ENCODE data around the gene ADAM17. TPM values are rescaled to one million over a fixed set of nuclear protein-coding genes. Genes with fewer than 3 reads are reported as not detected.
A peak's percentile ranks its signal among the peaks of the same experiment; 100 is the strongest.

Gene ADAM17
- polyA plus RNA-seq, 1 experiment, result 11.1 TPM

DNA sequence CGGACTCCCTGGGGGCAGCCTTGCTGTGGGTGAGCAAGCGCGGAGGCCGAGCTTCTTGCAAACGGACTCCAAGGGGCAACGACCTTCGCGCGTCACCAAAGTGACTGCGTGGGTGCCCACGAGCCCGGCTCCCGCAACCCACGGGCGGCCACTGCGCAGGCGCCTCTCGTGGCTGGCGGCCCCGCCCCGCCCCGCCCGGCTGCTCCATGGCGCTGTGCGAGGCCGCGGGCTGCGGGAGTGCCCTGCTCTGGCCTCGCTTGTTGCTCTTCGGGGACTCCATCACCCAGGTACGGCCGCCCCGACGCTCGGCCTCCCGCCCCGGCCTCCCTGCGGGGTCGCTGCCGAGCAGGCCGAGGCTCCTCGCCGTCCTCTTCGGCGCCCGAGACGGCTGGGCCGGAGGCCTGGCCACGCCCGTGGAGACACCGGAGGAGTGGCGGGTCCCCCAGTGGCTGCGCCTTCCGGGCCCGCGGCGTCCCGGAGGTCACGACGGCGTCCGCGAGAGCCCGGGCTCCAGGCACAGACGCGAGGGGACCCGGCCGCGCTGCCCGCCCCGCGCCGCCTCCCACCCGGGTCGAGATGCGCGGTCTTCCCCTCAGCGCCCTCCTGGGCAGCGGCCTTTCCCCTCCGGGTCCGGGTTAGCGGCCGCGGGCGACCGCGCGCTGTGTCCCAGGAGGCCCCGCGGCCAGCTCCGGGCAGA, 81.1 kb downstream of the ADAM17 start, which contains the start of gene IAH1:
IAH1 (plus strand) TSS at position 191 of the 697 bp plus-strand sequence; CDS start at position 207, 16 bp downstream.
- POLR2A ChIA-PET, result interaction anchor here (0.7 kb wide), 1 partner anchor 84 kb away, joined by 5 read pairs; no protein-coding TSS in a partner anchor
- TF ChIP-seq CTCF (IDR thresholded peaks at IDR 0.05; ENCODE audit: insufficient read depth, low read depth, low read length), result no peak
- no peak for DNase-seq (ENCODE audit: low read depth)
- H3K27me3 ChIP-seq (ENCODE audit: control insufficient read depth, insufficient read depth, low read length), result no peaks in the 10 kb centered on the region
- peaks cover 5% of the 10 kb centered on the region; the same call in 1 of the 2 replicates for H3K36me3 ChIP-seq (ENCODE audit: control insufficient read depth, insufficient read depth, low read length)
- CTCF ChIA-PET, result interaction anchor here (0.8 to 1.3 kb wide), 2 partner anchors 10 to 310 kb away, joined by 3 to 4 read pairs; no protein-coding TSS in a partner anchor
- H3K4me3 ChIP-seq (ENCODE audit: low read depth, low read length), result peak within 1 kb of the TSS; percentile 67

DNA sequence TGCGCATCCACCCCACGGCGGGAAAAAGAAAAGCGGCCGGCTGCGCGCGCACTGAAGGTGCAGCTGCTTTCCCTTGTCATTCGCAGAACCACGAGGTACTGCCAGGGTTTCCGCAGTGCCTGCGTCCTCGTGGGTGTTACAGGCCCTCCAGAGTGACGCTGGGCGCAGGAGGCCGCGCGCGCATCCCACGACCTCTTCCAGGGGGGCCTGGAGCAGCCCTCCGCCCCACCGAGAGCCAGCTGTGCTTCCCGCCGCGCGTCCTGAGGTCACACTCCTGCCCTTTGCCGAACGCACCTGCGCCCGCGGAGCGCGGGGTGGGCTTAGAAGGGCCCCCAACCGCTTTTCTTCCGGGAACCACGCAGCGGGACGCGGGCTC, 81.7 kb downstream of the ADAM17 start:
- Histone ChIP-seq H3K36me3 (ENCODE audit: control insufficient read depth, insufficient read depth, low read length) (peaks cover 7% of the 10 kb centered on the region), H3K27me3 (ENCODE audit: control insufficient read depth, insufficient read depth, low read length) (no peaks in the 10 kb centered on the region), H3K4me3 (ENCODE audit: low read depth, low read length) (peak overlapping the region; percentile 67)
- no peak for DNase-seq (ENCODE audit: low read depth)
- POLR2A ChIA-PET, result no interaction called here
- TF ChIP-seq CTCF (IDR thresholded peaks at IDR 0.05; ENCODE audit: insufficient read depth, low read depth, low read length), result no peak
- CTCF ChIA-PET, result no interaction called here

- POLR2A ChIA-PET, result no interaction called here
- CTCF ChIA-PET, result no interaction called here
- Histone ChIP-seq H3K36me3 (ENCODE audit: control insufficient read depth, insufficient read depth, low read length) (peaks cover 7% of the 10 kb centered on the region), H3K4me3 (ENCODE audit: low read depth, low read length) (peak overlapping the region; percentile 67), H3K27me3 (ENCODE audit: control insufficient read depth, insufficient read depth, low read length) (no peaks in the 10 kb centered on the region)
- TF ChIP-seq CTCF (IDR thresholded peaks at IDR 0.05; ENCODE audit: insufficient read depth, low read depth, low read length), result 0 out of 2 replicates have a peak, but pooled peaks have one; percentile 17
- no peak for DNase-seq (ENCODE audit: low read depth)
Measured at GRCh38 chr2:9473308-9473984, 82.2 kb downstream of the ADAM17 start.

- TF ChIP-seq CTCF (IDR thresholded peaks at IDR 0.05; ENCODE audit: insufficient read depth, low read depth, low read length), result no peak
- ChIA-PET POLR2A (no interaction called here), CTCF (no interaction called here)
- H3K4me3 ChIP-seq (ENCODE audit: low read depth, low read length), result no peak overlapping the region
- H3K27me3 ChIP-seq (ENCODE audit: control insufficient read depth, insufficient read depth, low read length), result no peaks in the 10 kb centered on the region
- H3K36me3 ChIP-seq (ENCODE audit: control insufficient read depth, insufficient read depth, low read length), result peaks cover 9% of the 10 kb centered on the region
- no peak for DNase-seq (ENCODE audit: low read depth)
Measured at GRCh38 chr2:9472511-9472910, 83.1 kb downstream of the ADAM17 start.

DNA sequence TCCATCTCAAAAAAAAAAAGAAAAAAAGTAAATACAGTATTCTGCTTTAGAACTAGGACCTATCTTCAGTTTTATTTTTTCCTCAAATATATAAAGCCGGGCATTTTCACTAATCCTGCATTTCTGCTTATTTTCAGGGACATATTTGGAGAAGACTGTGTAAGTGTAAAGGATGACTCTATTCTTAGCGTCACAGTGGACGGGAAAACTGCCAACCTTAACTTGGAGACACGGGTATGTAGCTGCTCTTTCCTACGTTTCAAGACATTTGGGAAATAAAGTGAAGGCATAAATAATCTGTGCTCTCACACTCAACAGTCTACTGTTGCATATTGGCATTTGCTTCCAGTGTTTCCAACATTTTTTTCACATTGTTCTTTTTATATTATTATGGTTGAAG, 84.4 kb downstream of the ADAM17 start:
- TF ChIP-seq CTCF (IDR thresholded peaks at IDR 0.05; ENCODE audit: insufficient read depth, low read depth, low read length), result no peak
- no peak for DNase-seq (ENCODE audit: low read depth)
- ChIA-PET POLR2A (no interaction called here), CTCF (no interaction called here)
- no peak overlapping the region for H3K4me3 ChIP-seq (ENCODE audit: low read depth, low read length)
- peaks cover 7% of the 10 kb centered on the region for H3K36me3 ChIP-seq (ENCODE audit: control insufficient read depth, insufficient read depth, low read length)
- no peaks in the 10 kb centered on the region for H3K27me3 ChIP-seq (ENCODE audit: control insufficient read depth, insufficient read depth, low read length)

Data from BJ (cell line).